Hepatocyte (in vitro differentiated cells): Measurements from ENCODE around the gene PRDM1. TPM values are rescaled to one million over a fixed set of nuclear protein-coding genes. Genes with fewer than 3 reads are reported as not detected.

Source experiments
- DNase-seq: peaks from one replicate; pipeline ENCODE4 v3.0.0-alpha.2; 2016; ENCODE audit warnings: low spot score
- H2AFZ ChIP-seq: fragments of 200-600 bp; sonication (generic); 2 replicates; pipeline ENCODE4 v1.6.0; 2016; ENCODE audit warnings: antibody characterized with exemption, mild to moderate bottlenecking
- H3K27ac ChIP-seq: fragments of 200-600 bp; sonication (generic); 2 replicates; pipeline ENCODE4 v1.5.1; 2016; ENCODE audit warnings: mild to moderate bottlenecking
- H3K27me3 ChIP-seq: fragments of 200-600 bp; sonication (generic); 2 replicates; pipeline ENCODE4 v1.6.1; 2016
- H3K36me3 ChIP-seq: fragments of 200-600 bp; sonication (generic); replicated peaks from 2 replicates; pipeline ENCODE4 v1.5.1; 2016; ENCODE audit warnings: low read depth; ENCODE audit not compliant: insufficient read depth
- H3K4me1 ChIP-seq: fragments of 200-600 bp; sonication (generic); 2 replicates; pipeline ENCODE4 v1.5.1; 2016; ENCODE audit warnings: mild to moderate bottlenecking, moderate library complexity; ENCODE audit not compliant: insufficient read depth
- H3K4me2 ChIP-seq: fragments of 200-600 bp; sonication (generic); 2 replicates; pipeline ENCODE4 v1.6.0; 2016
- H3K4me3 ChIP-seq: fragments of 200-600 bp; sonication (generic); 2 replicates; pipeline ENCODE4 v1.5.1; 2016; ENCODE audit warnings: mild to moderate bottlenecking
- H3K79me2 ChIP-seq: fragments of 200-600 bp; sonication (generic); 2 replicates; pipeline ENCODE4 v1.6.0; 2017; ENCODE audit warnings: mild to moderate bottlenecking
- H3K9me2 ChIP-seq: fragments of 200-600 bp; sonication (generic); replicated peaks from 2 replicates; pipeline ENCODE4 v1.6.0; 2017; ENCODE audit warnings: mild to moderate bottlenecking; ENCODE audit not compliant: insufficient read depth
- H3K9me3 ChIP-seq: fragments of 200-600 bp; sonication (generic); 2 replicates; pipeline ENCODE4 v1.5.1; 2016; ENCODE audit warnings: low read depth, mild to moderate bottlenecking
- H4K20me1 ChIP-seq: fragments of 200-600 bp; sonication (generic); 2 replicates; pipeline ENCODE4 v1.6.0; 2016; ENCODE audit warnings: mild to moderate bottlenecking; ENCODE audit not compliant: insufficient read depth, poor library complexity, severe bottlenecking
- EZH2 ChIP-seq: fragments of 200-600 bp; sonication (generic); IDR thresholded peaks from 2 replicates; pipeline ENCODE4 v1.6.1; 2016; ENCODE audit warnings: antibody characterized with exemption, mild to moderate bottlenecking, borderline replicate concordance
- EZH2phosphoT487 ChIP-seq: fragments of 200-600 bp; sonication (generic); IDR thresholded peaks from one replicate; pipeline ENCODE4 v1.6.1; 2018; ENCODE audit warnings: antibody characterized with exemption, mild to moderate bottlenecking, low read depth, moderate library complexity; ENCODE audit not compliant: unreplicated experiment, severe bottlenecking
- WGBS: methylation state at CpG from one replicate; pipeline ENCODE4 v1.1.6; 2016; ENCODE audit warnings: low lambda C conversion rate; ENCODE audit errors: missing lambda C conversion rate; 5-methylcytosine and 5-hydroxymethylcytosine counted together
- polyA plus RNA-seq: library from polyadenylated mRNA; unstranded; fragments of >200 nt; fragmentation: Nextera tagmentation; extraction: Ambion mirVana; gene quantifications from 2 replicates; pipeline ENCODE4 v1.2.1, GENCODE V29; 2016
- total RNA-seq: library from RNA; depleted of rRNA; stranded (reverse); fragments of >200 nt; gene quantifications from 2 replicates; pipeline ENCODE4 v1.2.3, GENCODE V29; 2014
- TF ChIP-seq, protein P1 (sequence below): fragments of 200-600 bp; sonication (generic); IDR thresholded peaks from 2 replicates; pipeline ENCODE4 v1.5.1; 2016; ENCODE audit warnings: antibody characterized with exemption, mild to moderate bottlenecking; ENCODE audit not compliant: poor library complexity

PRDM1 gene
- total and polyA plus RNA-seq, 2 experiments from 2014 or later, result 18.0 to 19.3 TPM

DNA sequence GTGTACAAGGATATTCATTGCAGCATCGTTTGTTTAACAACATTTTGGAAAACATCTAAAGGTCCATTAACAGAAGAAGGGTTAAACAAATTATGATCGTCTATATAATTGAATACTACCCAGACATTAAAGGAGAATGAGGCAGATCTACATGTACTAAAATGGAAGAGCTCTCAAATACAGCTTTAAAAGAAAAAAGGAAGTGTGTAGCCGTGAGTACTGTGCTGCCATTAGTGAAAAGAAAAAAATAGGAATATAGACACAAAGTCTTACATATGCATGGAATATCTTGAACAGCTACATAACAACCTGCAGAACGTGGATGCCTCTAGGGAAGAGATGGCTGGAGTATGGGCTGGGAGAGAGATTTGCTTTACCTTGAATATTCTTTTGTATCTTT lies 37.9 kb downstream of the PRDM1 start:
- Histone ChIP-seq H3K36me3 (no peaks in the 10 kb centered on the region), H2AFZ (no peak overlapping the region)
- 80% methylated on average over 4 of the region's 4 CpGs for WGBS

DNA sequence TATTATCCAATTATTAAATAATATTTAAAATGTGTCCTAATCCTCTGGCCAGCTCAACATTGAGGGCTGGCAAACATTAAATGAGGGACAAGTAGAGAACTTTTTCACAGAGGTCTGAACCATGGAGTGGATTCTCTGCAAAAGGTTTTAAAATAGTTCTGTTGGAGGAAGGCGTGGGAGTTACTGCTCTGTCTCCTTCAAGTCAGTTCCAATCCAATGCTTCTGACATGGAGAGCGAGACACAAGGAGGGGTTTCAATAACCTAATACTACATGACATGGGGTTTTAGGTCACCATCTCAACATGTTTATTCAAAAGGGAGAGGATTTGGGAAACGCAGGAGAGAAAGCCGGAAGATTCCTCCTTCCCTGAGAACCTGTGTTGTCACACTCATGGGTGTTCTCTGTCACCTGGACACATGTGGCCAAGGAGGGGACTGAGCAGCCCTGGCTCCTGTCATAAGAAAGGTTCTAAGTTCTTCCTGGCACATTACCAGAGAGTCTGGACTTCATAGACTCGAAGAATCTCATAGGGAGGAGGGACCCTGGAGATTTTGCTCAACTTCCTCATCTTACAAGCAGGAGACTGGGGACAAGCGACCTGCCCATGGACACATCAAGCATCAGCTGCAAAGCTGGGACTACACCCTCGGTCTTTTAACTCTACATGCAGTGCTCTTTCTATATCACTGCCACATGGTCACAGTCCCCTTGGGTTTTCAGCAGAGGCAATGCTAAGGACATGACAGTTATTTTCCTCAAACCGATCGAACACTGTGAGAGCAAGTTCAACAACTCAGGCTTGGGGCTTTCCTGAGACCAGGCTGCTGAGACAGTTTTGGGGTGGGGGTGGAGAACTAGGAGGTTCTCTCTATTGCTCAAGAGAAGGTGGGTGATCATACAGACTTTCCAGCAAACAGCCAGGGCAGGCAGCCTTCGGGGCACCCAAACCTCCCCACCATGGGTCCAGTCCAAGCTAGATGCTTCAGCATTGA lies 38.6 kb downstream of the PRDM1 start:
- H3K27me3 ChIP-seq, result no peaks in the 10 kb centered on the region
- H3K4me2 ChIP-seq, result no peak overlapping the region
- TF ChIP-seq, protein P1, sequence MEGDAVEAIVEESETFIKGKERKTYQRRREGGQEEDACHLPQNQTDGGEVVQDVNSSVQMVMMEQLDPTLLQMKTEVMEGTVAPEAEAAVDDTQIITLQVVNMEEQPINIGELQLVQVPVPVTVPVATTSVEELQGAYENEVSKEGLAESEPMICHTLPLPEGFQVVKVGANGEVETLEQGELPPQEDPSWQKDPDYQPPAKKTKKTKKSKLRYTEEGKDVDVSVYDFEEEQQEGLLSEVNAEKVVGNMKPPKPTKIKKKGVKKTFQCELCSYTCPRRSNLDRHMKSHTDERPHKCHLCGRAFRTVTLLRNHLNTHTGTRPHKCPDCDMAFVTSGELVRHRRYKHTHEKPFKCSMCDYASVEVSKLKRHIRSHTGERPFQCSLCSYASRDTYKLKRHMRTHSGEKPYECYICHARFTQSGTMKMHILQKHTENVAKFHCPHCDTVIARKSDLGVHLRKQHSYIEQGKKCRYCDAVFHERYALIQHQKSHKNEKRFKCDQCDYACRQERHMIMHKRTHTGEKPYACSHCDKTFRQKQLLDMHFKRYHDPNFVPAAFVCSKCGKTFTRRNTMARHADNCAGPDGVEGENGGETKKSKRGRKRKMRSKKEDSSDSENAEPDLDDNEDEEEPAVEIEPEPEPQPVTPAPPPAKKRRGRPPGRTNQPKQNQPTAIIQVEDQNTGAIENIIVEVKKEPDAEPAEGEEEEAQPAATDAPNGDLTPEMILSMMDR, result no peak
- TF ChIP-seq EZH2, result no peak
- no peak for TF ChIP-seq EZH2phosphoT487
- H3K4me1 ChIP-seq, result no peaks in the 10 kb centered on the region
- DNase-seq, result no peak
- no peak overlapping the region for H3K27ac ChIP-seq
- no peaks in the 10 kb centered on the region for H3K79me2 ChIP-seq
- H3K36me3 ChIP-seq, result no peaks in the 10 kb centered on the region
- no peak overlapping the region for H3K4me3 ChIP-seq
- no peak overlapping the region for H2AFZ ChIP-seq
- H3K9me2 ChIP-seq, result no peaks in the 10 kb centered on the region
- H3K9me3 ChIP-seq, result no peaks in the 10 kb centered on the region
- WGBS, result 88% methylated on average over 10 of the region's 10 CpGs
- no peaks in the 10 kb centered on the region for H4K20me1 ChIP-seq

More for the DNA sequence above, 37.9 kb downstream of the PRDM1 start:
- Histone ChIP-seq H3K27me3 (no peaks in the 10 kb centered on the region), H3K9me3 (no peaks in the 10 kb centered on the region), H3K9me2 (no peaks in the 10 kb centered on the region), H4K20me1 (no peaks in the 10 kb centered on the region), H3K4me2 (no peak overlapping the region), H3K27ac (no peak overlapping the region), H3K4me3 (no peak overlapping the region), H3K79me2 (no peaks in the 10 kb centered on the region), H3K4me1 (peaks cover 4% of the 10 kb centered on the region)
- no peak for DNase-seq
- TF ChIP-seq EZH2 (no peak), EZH2phosphoT487 (no peak)
- TF ChIP-seq, protein P1, result no peak

DNA sequence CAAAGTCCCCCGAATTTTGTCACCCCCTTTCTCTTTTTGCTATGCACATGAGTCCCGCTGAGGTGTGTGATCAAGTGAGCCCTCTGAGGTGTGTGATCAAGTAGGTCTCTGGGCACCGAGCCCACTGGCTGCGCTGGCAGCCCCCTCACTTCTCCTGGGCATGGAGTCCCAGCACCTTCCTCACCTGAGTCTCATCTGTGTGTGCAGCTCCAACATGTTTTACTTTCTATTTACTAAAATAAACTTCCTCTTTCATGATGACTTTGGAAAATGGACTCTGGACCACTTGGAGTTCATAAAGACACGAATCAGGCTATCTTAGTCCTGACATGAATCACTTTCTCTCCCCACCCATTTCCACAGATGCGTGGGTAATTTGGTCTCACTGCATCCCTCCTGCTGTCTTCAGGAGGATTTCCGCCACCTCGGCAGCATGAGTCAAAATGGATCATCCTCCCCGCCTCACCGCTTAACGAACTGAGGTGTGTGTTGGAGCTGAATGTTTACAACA lies 39.8 kb downstream of the PRDM1 start:
- no peaks in the 10 kb centered on the region for H3K27me3 ChIP-seq
- peak; percentile 41 for DNase-seq
- H2AFZ ChIP-seq, result no peak overlapping the region
- H3K27ac ChIP-seq, result no peak overlapping the region
- H3K4me3 ChIP-seq, result no peak overlapping the region
- H3K4me2 ChIP-seq, result no peak overlapping the region
- H3K4me1 ChIP-seq, result no peaks in the 10 kb centered on the region
- H3K9me2 ChIP-seq, result no peaks in the 10 kb centered on the region
- WGBS, result 89% methylated on average over 11 of the region's 11 CpGs
- H3K79me2 ChIP-seq, result no peaks in the 10 kb centered on the region
- H3K9me3 ChIP-seq, result no peaks in the 10 kb centered on the region
- no peaks in the 10 kb centered on the region for H4K20me1 ChIP-seq
- no peak for TF ChIP-seq EZH2
- no peak for TF ChIP-seq EZH2phosphoT487
- TF ChIP-seq, protein P1, result no peak
- no peaks in the 10 kb centered on the region for H3K36me3 ChIP-seq
